Medulla oblongata (tissue), 1 donor: Measurements from ENCODE around the gene WFDC10B.
"Not testable (repeated sequence)": the region's sequence is repeated elsewhere in the genome, so short reads cannot be mapped to it uniquely, and the experiment has no call there.

Experiments
- DNase-seq: peaks from one replicate; pipeline ENCODE4 v3.0.0-alpha.2; 2015; ENCODE audit errors: extremely low spot score

Gene WFDC10B

GRCh38 chr20:45704969-45705637 is at the start of gene WFDC10B:
Gene WFDC10B (minus strand): TSS chr20:45705019. CDS start chr20:45685992, 19,027 bp downstream.
- no peak for DNase-seq

GRCh38 chr20:45752746-45753145 is 47.9 kb upstream of the WFDC10B start:
- DNase-seq = no peak

GRCh38 chr20:45751721-45752120 is 46.9 kb upstream of the WFDC10B start:
- no peak for DNase-seq

DNA sequence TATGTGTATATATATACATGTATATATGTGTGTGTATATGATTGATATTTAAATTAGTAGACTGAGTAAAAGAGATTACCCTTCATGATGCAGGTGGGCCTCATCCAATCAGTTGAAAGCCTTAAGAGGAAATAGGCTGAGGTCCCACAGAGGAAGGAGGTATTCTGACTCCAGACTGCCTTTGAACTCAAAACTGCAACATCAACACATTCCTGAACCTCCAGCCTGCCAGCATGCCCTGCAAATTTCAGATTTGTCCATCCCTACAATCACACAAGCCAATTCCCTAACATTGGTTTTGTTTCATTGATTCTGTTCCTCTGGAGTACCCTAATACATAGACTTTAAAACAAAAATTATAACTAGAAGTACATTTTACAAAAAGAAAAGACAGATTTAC is 40.2 kb upstream of the WFDC10B start:
- DNase-seq = no peak

GRCh38 chr20:45742596-45742995 is 37.8 kb upstream of the WFDC10B start:
- DNase-seq = no peak

- no peak for DNase-seq
Measured at GRCh38 chr20:45735988-45736387, 31.2 kb upstream of the WFDC10B start.

DNA sequence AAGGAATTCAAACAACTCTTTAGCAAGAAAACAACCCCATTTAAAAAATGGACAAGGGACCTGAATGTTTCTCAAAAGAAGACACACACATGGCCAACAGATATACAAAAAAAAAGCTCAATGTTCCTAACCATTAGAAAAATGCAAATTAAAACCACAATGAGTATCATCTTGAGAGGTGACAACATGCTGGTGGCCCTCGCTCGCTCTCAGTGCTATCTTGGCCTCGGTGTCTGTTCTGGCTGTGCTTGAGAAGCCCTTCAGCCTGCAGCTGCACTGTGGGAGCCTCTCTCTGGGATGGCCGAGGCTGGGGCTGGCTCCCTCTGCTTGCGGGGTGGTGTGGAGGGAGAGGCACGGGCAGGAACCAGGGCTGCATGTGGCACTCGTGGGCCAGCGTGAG is 30.7 kb upstream of the WFDC10B start:
- DNase-seq = no peak

- DNase-seq = no peak
Measured at GRCh38 chr20:45732199-45732598, 27.4 kb upstream of the WFDC10B start.

GRCh38 chr20:45727044-45727443 is 22.2 kb upstream of the WFDC10B start:
- no peak for DNase-seq

DNA sequence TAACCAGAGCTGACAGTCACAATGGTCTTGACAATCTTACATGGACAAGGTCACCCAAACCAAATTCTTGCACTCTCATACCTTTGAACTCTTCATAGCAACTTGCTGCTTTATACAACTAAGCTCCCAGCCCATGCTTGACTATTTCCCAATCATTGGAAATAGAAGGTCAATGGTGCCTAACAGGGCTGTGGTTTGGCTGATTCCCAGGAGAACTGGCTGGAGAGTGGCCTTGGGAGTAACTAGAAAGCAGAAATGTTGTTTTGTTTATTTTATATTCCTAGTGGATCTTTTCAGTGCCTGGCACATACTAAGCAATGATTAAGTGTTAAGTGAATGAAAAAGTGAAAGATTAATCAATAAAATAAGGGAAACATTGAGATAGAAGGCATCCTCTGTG is 20.3 kb upstream of the WFDC10B start:
- no peak for DNase-seq

DNA sequence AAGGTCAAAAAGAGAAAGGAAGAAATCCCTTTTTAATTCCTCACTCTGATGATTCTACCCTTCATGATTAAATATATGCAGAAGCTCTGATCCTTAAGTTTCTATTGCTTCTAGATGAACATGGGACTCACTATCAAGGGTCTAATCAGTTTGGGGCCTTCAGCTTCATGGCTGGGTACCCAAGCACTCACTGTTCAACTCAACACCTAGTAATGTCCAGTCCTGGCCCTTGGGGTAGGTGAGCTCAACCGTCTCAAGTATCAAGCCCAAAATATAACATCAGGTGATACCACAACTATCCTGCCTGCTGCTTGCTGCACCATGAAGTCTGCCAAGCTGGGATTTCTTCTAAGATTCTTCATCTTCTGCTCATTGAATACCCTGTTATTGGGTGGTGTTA is 17.2 kb upstream of the WFDC10B start, which contains the start of gene SPINT4:
Gene SPINT4 (plus strand): TSS at position 301 of the 400 bp plus-strand sequence. CDS start 21 bp downstream, at position 322.
- DNase-seq = no peak

- not testable (repeated sequence) for DNase-seq
Measured at GRCh38 chr20:45716141-45716688, 11.4 kb upstream of the WFDC10B start.

DNA sequence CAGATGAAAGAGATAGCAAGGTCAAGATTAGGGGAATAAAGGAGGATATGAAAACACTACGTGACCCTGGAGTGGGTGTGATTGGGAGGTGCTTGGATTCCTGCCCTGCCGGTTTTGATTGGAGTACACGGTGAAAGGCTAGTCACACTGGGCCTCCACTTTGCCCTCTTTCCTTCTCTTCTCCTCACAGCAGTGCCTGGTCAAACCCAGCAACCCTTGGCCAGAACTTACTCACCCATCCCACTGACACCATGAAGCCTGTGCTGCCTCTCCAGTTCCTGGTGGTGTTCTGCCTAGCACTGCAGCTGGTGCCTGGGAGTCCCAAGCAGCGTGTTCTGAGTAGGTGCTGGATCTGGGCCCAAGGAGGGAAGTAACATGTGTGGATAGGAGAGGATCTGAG is 2.9 kb downstream of the WFDC10B start, which contains the start of gene WFDC13:
Gene WFDC13 (plus strand): TSS at position 166 of the 400 bp plus-strand sequence. CDS start 86 bp downstream, at position 252.
- DNase-seq = no peak

GRCh38 chr20:45701104-45701503 is 3.7 kb downstream of the WFDC10B start:
- no peak for DNase-seq

DNA sequence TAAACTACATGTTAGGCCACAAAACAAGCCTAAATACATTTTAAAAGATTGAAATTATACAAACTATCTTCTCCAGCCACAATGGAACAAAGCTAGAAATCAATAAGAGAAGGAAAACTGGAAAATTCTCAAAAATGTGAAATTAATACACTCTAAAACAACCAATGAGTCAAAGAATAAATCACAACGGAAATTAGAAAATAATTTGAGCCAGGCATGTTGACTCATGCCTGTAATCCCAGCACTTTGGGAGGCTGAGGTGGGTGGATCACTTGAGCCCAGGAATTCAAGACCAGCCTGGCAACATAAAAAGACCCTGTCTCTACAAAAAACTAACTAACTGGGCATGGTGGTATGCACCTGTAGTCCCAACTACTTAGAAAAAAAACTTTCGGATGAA is 9.3 kb downstream of the WFDC10B start:
- no peak for DNase-seq

DNA sequence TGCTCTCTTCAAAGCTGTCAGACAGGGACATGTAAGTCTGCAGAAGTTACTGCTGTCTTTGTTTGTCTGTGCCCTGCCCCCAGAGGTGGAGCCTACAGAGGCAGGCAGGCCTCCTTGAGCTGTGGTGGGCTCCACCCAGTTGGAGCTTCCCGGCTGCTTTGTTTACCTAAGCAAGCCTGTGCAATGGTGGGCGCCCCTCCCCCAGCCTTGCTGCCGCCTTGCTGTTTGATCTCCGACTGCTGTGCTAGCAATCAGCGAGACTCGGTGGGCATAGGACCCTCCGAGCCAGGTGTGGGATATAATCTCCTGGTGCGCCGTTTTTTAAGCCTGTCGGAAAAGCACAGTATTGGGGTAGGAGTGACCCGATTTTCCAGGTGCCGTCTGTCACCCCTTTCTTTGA is 11.5 kb downstream of the WFDC10B start:
- DNase-seq = not testable (repeated sequence)

- DNase-seq = no peak
Measured at GRCh38 chr20:45685896-45686295, 18.9 kb downstream of the WFDC10B start.

DNA sequence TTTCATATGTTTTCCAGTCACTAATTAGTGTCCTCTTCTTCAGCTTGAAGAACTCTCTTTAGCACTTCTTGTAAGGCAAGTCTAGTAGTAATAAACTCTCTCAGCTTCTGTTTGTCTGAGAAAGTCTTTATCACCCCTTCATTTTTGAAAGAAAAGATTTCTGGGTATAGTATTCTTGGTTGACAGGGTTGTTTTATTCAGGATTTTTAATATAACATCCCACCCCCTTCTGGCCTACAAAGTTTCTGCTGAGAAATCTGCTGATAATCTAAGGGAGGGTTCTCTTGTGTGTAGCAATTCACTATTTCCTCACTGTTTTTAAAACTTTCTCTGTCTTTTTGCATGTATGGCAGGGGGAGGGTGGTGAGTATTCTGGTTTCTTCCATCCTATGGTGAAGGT is 25.2 kb downstream of the WFDC10B start:
- DNase-seq = no peak

GRCh38 chr20:45672765-45673164 is 32.1 kb downstream of the WFDC10B start:
- no peak for DNase-seq

GRCh38 chr20:45670139-45670538 is 34.7 kb downstream of the WFDC10B start, which contains the start of gene WFDC11:
Gene WFDC11 (minus strand): TSS chr20:45670239. CDS start chr20:45650600, 19,639 bp downstream.
- DNase-seq = no peak

- not testable (repeated sequence) for DNase-seq
Measured at GRCh38 chr20:45657038-45657437, 47.8 kb downstream of the WFDC10B start.

DNA sequence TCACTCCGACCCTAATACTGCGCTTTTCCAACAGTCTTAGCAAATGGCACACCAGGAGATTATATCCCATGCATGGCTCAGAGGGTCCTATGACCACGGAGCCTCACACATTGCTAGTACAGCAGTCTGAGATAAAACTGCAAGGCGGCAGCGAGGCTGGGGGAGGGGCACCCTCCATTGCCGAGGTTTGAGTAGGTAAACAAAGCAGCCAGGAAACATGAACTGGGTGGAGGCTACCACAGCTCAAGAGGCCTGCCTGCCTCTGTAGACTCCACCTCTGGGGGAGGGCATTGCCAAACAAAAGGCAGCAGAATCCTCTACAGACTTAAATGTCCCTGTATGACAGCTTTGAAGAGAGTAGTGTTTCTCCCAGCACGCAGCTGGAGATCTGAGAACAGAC is 53.1 kb downstream of the WFDC10B start:
- DNase-seq = not testable (repeated sequence)

DNA sequence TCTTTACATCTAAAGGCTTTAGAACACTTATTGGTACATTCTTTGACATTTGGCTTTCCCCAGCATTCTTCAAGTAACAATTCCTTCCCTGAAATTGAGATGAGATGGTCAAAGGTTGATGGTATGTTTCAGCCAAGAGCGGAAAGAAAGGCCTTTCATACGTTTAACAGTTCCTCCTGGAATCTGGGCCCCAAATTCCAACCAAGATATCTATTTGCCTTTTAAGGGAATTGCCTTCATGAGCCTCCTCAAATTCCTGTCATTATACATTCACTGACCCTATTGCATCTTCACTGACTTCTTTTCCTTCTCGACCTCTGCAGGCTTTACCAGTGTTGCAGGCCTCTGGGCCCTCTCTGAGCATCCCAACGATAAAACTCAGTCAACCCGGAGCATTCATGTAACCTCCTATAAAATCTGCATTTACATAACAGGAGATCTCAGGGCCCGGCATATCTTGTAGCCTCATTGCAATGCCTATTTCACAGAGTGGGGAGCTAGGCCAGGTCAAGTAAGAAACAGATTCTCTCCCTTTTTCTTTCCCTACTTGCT is 55.4 kb downstream of the WFDC10B start:
- no peak for DNase-seq
